ENCODE measurements around the gene IRGC.

DNA sequence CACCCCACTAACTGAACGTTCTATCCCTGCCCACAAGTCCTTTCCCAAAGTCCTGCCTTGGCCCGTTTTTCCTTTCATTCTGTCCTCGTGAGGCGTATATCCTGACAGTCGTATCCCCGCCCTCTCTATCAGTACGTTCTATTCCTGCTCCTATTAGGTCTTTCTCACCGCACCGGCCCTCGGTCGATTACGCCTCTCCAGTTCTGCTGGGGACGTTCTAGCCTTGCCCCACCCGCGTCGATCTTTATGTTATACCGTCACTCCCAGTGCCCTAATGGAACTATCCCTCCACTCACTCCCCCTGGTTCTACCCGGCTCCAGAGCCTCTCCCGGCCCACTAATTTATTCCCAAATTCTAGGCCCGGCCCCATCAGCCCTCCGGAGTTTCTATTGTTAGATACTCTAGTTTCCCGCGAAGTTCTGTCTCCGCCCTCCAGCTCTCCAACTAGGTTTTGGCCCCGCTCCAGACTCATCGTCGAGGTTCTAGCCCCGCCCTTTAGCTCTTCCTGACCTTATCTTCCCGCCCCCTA is 47.9 kb upstream of the IRGC start:
- TF ChIP-seq EZH2phosphoT487 (IDR thresholded peaks at IDR 0.05; ENCODE audit: low read length) (no peak), CTCF (IDR thresholded peaks at IDR 0.05; ENCODE audit: low read length) (no peak)

Data from MM.1S (cell line).